Astrocyte of the cerebellum (primary cell): ENCODE measurements around the gene TKFC.
A peak's percentile ranks its signal among the peaks of the same experiment; 100 is the strongest.

Source experiments
- DNase-seq: peaks from one replicate; pipeline ENCODE4 v3.0.0-alpha.2; 2011; ENCODE audit warnings: low read depth
- H3K4me3 ChIP-seq: 2 replicates; pipeline ENCODE4 v1.5.1; 2011; ENCODE audit warnings: mild to moderate bottlenecking, low read depth, low read length, moderate library complexity
- in situ Hi-C: cut with HindIII; loops from 2 replicates; pipeline ENCODE4 v1.10.0; 2017; ENCODE audit warnings: low sequenced_read_pairs
- TF ChIP-seq, protein P1 (sequence below): IDR thresholded peaks from 2 replicates; pipeline ENCODE4 v1.5.1; 2012; ENCODE audit warnings: low read length, low read depth, moderate library complexity, mild to moderate bottlenecking; ENCODE audit errors: missing control alignments

Gene TKFC

GRCh38 chr11:61332281-61332796, 689 bp upstream of the TKFC start:
- in situ Hi-C loops = no loop called here
- TF ChIP-seq, protein P1, sequence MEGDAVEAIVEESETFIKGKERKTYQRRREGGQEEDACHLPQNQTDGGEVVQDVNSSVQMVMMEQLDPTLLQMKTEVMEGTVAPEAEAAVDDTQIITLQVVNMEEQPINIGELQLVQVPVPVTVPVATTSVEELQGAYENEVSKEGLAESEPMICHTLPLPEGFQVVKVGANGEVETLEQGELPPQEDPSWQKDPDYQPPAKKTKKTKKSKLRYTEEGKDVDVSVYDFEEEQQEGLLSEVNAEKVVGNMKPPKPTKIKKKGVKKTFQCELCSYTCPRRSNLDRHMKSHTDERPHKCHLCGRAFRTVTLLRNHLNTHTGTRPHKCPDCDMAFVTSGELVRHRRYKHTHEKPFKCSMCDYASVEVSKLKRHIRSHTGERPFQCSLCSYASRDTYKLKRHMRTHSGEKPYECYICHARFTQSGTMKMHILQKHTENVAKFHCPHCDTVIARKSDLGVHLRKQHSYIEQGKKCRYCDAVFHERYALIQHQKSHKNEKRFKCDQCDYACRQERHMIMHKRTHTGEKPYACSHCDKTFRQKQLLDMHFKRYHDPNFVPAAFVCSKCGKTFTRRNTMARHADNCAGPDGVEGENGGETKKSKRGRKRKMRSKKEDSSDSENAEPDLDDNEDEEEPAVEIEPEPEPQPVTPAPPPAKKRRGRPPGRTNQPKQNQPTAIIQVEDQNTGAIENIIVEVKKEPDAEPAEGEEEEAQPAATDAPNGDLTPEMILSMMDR = peak; percentile 8
- DNase-seq = no peak
- peak overlapping the region; percentile 99 for H3K4me3 ChIP-seq

GRCh38 chr11:61333550-61334433, 764 bp downstream of the TKFC start:
- no peak for DNase-seq
- TF ChIP-seq, protein P1 = no peak
- peak overlapping the region; percentile 99 for H3K4me3 ChIP-seq
- in situ Hi-C loops = no loop called here

GRCh38 chr11:61334434-61335354, 1.7 kb downstream of the TKFC start:
- no peak for DNase-seq
- in situ Hi-C loops = no loop called here
- H3K4me3 ChIP-seq = no peak overlapping the region
- TF ChIP-seq, protein P1 = no peak

GRCh38 chr11:61335355-61335710, 2.3 kb downstream of the TKFC start:
- TF ChIP-seq, protein P1 = no peak
- no peak overlapping the region for H3K4me3 ChIP-seq
- in situ Hi-C loops = no loop called here
- no peak for DNase-seq

GRCh38 chr11:61336171-61336935, 3.3 kb downstream of the TKFC start:
- TF ChIP-seq, protein P1 = peak; percentile 99
- H3K4me3 ChIP-seq = no peak overlapping the region
- DNase-seq = peak; percentile 51
- in situ Hi-C loops = no loop called here
